B cell (primary cell): ENCODE data around the gene IL1R2. TPM values are rescaled to one million over a fixed set of nuclear protein-coding genes. Genes with fewer than 3 reads are reported as not detected.

Experiments
- ATAC-seq: fragments of 200-7000 bp; cut with Tn5 transposase; one replicate; pipeline ENCODE4 v1.10.0; 2021; ENCODE audit warnings: low read depth, mild to moderate bottlenecking, moderate number of reproducible peaks, moderate library complexity
- CTCF ChIA-PET: fragments of 350-600 bp; sonication (Branson Sonifier 250); formaldehyde crosslinking; loops from one replicate; lab custom pipeline; 2021; ENCODE audit warnings: antibody characterized with exemption, inconsistent platforms; lab: Charles Lee
- POLR2A ChIA-PET: fragments of 350-600 bp; sonication (Branson Sonifier 250); formaldehyde crosslinking; loops from one replicate; lab custom pipeline; 2021; ENCODE audit warnings: antibody characterized with exemption; lab: Charles Lee
- DNase-seq: peaks from one replicate; pipeline ENCODE4 v3.0.0; 2013
- H2AFZ ChIP-seq: 2 replicates; pipeline ENCODE4 v1.6.1; 2012; ENCODE audit warnings: mild to moderate bottlenecking, low read depth, low read length; ENCODE audit not compliant: insufficient read depth, poor library complexity, severe bottlenecking
- H3K27ac ChIP-seq, 2 donors: 1 replicate in 1 of 2; 2 replicates in 1 of 2; pipeline ENCODE4 v1.5.1; 2012 to 2013; ENCODE audit warnings: low read length in 2 of 2, mild to moderate bottlenecking in 2 of 2, moderate library complexity in 1 of 2
- H3K27me3 ChIP-seq, 4 experiments: fragments of 200-600 bp in 1 of 4; sonication (generic) in 1 of 4; replicated peaks in 1 of 4; 1 replicate in 2 of 4; 2 replicates in 2 of 4; pipeline versions ENCODE4 v1.6.1 to v1.7.0; 2013 to 2016; ENCODE audit warnings: low read length in 3 of 4, mild to moderate bottlenecking in 2 of 4, mixed read lengths in 1 of 4, moderate library complexity in 1 of 4; ENCODE audit not compliant: insufficient read depth in 4 of 4, control insufficient read depth in 3 of 4; ENCODE audit errors: control extremely low read depth in 1 of 4
- H3K36me3 ChIP-seq, 2 experiments: replicated peaks in 1 of 2; 1 replicate in 1 of 2; 2 replicates in 1 of 2; pipeline versions ENCODE4 v1.6.1 to v1.7.1; 2013; ENCODE audit warnings: low read length in 1 of 2; ENCODE audit not compliant: insufficient read depth in 2 of 2, control insufficient read depth in 1 of 2; ENCODE audit errors: control extremely low read depth in 1 of 2, extremely low read depth in 1 of 2
- H3K4me1 ChIP-seq, 2 donors: fragments of 200-600 bp in 1 of 2; sonication (generic) in 1 of 2; 1 replicate in 1 of 2; 2 replicates in 1 of 2; pipeline versions ENCODE4 v1.5.1 to v1.6.1; 2013 to 2017; ENCODE audit warnings: low read length in 2 of 2; ENCODE audit not compliant: control insufficient read depth in 2 of 2, insufficient read depth in 2 of 2
- H3K4me2 ChIP-seq: replicated peaks from 2 replicates; pipeline ENCODE3; 2012; ENCODE audit warnings: mild to moderate bottlenecking, low read depth, low read length; ENCODE audit not compliant: poor library complexity, severe bottlenecking
- H3K4me3 ChIP-seq, 5 experiments: fragments of 200-600 bp in 1 of 5; sonication (generic) in 1 of 5; 1 replicate in 3 of 5; 2 replicates in 2 of 5; pipeline versions ENCODE4 v1.5.1 to v1.7.0; 2011 to 2016; ENCODE audit warnings: low read length in 4 of 5, mild to moderate bottlenecking in 4 of 5, low read depth in 2 of 5, control low read depth in 1 of 5, moderate library complexity in 1 of 5; ENCODE audit not compliant: insufficient read depth in 1 of 5; ENCODE audit errors: control extremely low read depth in 1 of 5, extremely low read depth in 1 of 5
- H3K79me2 ChIP-seq: fragments of 200-600 bp; sonication (generic); one replicate; pipeline ENCODE4 v1.6.0; 2016; ENCODE audit warnings: low read length; ENCODE audit not compliant: control insufficient read depth, insufficient read depth
- H3K9ac ChIP-seq: fragments of 200-600 bp; sonication (generic); 2 replicates; pipeline ENCODE4 v1.6.1; 2017; ENCODE audit warnings: mild to moderate bottlenecking, low read length, moderate library complexity
- H3K9me3 ChIP-seq, 3 donors: one replicate each; pipeline versions ENCODE4 v1.6.1 to v1.7.1; 2013; ENCODE audit warnings: low read length in 2 of 3; ENCODE audit not compliant: control insufficient read depth in 2 of 3, insufficient read depth in 1 of 3; ENCODE audit errors: control extremely low read depth in 1 of 3
- H4K20me1 ChIP-seq: 2 replicates; pipeline ENCODE4 v1.6.0; 2012; ENCODE audit warnings: mild to moderate bottlenecking, low read length; ENCODE audit not compliant: insufficient read depth, control insufficient read depth, poor library complexity, severe bottlenecking
- H3K27ac Mint-ChIP-seq: one replicate; pipeline ENCODE4 v1.8.0; 2021; ENCODE audit warnings: mixed read lengths
- H3K27me3 Mint-ChIP-seq: one replicate; pipeline ENCODE4 v1.8.0; 2021; ENCODE audit warnings: mixed read lengths
- H3K4me1 Mint-ChIP-seq: one replicate; pipeline ENCODE4 v1.8.0; 2021; ENCODE audit warnings: mixed read lengths
- H3K4me3 Mint-ChIP-seq: one replicate; pipeline ENCODE4 v1.8.0; 2021; ENCODE audit warnings: mixed read lengths
- H3K9me3 Mint-ChIP-seq: one replicate; pipeline ENCODE4 v1.8.0; 2022; ENCODE audit warnings: mixed read lengths; ENCODE audit not compliant: insufficient read depth
- CTCF ChIP-seq: fragments of 200-600 bp; IDR thresholded peaks from one replicate; pipeline ENCODE4 v1.8.0; 2022; ENCODE audit warnings: antibody characterized with exemption, mild to moderate bottlenecking
- EZH2 ChIP-seq: IDR thresholded peaks from 2 replicates; pipeline ENCODE4 v1.6.1; 2012; ENCODE audit warnings: borderline replicate concordance, low read depth, mild to moderate bottlenecking, moderate library complexity, low read length; ENCODE audit not compliant: insufficient read depth, poor library complexity, severe bottlenecking
- WGBS: methylation state at CpG from one replicate; pipeline ENCODE4 v1.1.5; 2013; ENCODE audit warnings: missing lambda C conversion rate; ENCODE audit not compliant: insufficient coverage; 5-methylcytosine and 5-hydroxymethylcytosine counted together
- intact Hi-C: fragments of 100-400 bp; cut with micrococcal nuclease; formaldehyde crosslinking; loops from one replicate; pipeline ENCODE4 v1.10.0; 2022
- polyA plus RNA-seq: library from polyadenylated mRNA; depleted of rRNA; stranded (reverse); fragments of >200 nt; gene quantifications from 2 replicates; pipeline ENCODE4 v1.2.3, GENCODE V29; 2012
- total RNA-seq, 2 donors: library from RNA; stranded (reverse); fragments of 120-200 nt in 1 of 2; gene quantifications; 1 replicate in 1 of 2; 2 replicates in 1 of 2; pipeline versions ENCODE4 v1.2.3 to v1.2.4, GENCODE V29; 2013 to 2022

Gene IL1R2
- total and polyA plus RNA-seq, 2 donors (not counting 1 experiment from before 2014, with no cell fraction given), result not detected

DNA sequence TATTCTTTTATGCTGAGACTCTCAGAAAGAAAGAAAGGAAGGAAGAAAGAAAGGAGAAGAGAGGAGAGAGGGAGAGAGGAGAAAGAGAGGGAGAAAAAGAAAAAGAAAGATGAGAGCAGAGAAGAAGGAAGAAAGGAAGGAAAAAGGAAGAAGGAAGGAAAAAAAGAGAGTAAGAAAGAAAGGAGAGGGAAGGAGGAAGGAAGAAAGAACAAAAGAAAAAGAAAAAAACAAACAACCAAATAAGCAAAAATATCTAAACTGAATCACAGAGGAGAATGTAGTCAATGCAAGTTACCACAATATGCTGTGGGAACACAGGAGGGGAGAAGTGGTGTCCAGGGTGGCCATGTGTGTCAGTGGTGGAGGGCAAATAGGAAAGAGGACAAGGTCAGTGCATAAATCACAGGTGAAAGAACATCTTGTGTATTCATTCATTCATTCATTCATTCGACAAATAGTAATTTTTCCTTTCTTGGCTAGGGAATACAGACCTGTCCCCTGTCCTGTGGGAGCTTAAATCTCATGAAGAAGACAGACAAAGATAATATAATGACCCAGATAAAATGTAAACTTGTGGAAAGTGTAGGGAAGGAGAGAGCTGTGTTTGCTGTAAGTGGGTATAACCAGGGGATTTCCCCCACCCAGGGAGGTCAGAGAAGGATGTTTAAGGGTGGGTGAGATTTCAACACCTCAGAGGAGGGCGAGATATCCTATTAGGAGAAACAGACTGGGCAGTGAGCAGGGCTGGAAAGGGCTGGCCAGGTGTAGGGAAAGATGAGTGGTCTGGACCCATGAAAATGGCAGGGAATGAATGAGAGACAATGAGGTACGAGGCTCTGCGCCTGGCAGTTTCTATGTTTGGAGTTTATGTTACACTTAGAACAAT lies 50.7 kb downstream of the IL1R2 start:
- ChIA-PET POLR2A (no interaction called here), CTCF (no interaction called here)
- no peaks in the 10 kb centered on the region for H3K79me2 ChIP-seq
- TF ChIP-seq CTCF (no peak), EZH2 (no peak)
- H3K9me3 ChIP-seq, result no peaks in the 10 kb centered on the region
- Mint-ChIP-seq H3K4me3 (no peak overlapping the region), H3K27ac (no peak overlapping the region), H3K9me3 (no peaks in the 10 kb centered on the region), H3K4me1 (no peaks in the 10 kb centered on the region), H3K27me3 (peaks cover 53% of the 10 kb centered on the region)
- ATAC-seq (no peak), DNase-seq (no peak)
- intact Hi-C loops, result no loop called here
- no peaks in the 10 kb centered on the region for H4K20me1 ChIP-seq
- H3K27ac ChIP-seq, result no peak overlapping the region
- H3K27me3 ChIP-seq, result peaks cover 0 to 31% (median 7%) of the 10 kb centered on the region in 4 experiments
- no peak overlapping the region for H3K9ac ChIP-seq
- no peak overlapping the region for H2AFZ ChIP-seq
- H3K4me3 ChIP-seq, result no peak overlapping the region
- H3K4me1 ChIP-seq, result no peaks in the 10 kb centered on the region
- H3K36me3 ChIP-seq, result no peaks in the 10 kb centered on the region
- 96% methylated on average over 3 of the region's 4 CpGs for WGBS
- no peak overlapping the region for H3K4me2 ChIP-seq

DNA sequence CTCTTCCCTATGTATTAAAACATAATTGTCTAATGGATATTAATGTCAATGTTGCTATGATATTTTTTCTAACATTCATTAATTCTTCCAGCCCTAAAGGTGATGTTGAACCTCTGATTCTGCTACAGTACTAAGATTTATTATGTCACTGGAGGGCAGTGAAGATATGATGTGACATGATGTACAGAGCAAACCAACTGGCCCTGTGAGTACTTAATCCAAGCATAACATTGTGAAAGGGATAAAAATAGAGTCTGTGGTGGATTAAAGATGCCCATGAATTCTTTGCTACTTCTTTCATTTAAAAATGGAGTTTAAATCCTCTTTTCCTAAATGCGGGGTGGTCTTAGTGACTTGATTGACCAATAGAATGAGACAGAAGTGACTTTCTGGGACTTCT lies 51.8 kb downstream of the IL1R2 start:
- H3K9me3 ChIP-seq, result peaks cover 0 to 5% (median 0%) of the 10 kb centered on the region in 3 donors
- Mint-ChIP-seq H3K27me3 (peaks cover 60% of the 10 kb centered on the region), H3K9me3 (no peaks in the 10 kb centered on the region), H3K27ac (no peak overlapping the region), H3K4me1 (no peaks in the 10 kb centered on the region), H3K4me3 (no peak overlapping the region)
- H3K4me3 ChIP-seq, result no peak overlapping the region
- no CpG with 5 or more reads among the region's 1 CpG for WGBS
- H4K20me1 ChIP-seq, result no peaks in the 10 kb centered on the region
- H3K9ac ChIP-seq, result no peak overlapping the region
- ATAC-seq (no peak), DNase-seq (no peak)
- no peak overlapping the region for H2AFZ ChIP-seq
- H3K36me3 ChIP-seq, result no peaks in the 10 kb centered on the region
- no peak overlapping the region for H3K27ac ChIP-seq
- CTCF ChIA-PET, result no interaction called here
- no peak overlapping the region for H3K4me2 ChIP-seq
- intact Hi-C loops, result no loop called here
- no peaks in the 10 kb centered on the region for H3K79me2 ChIP-seq
- TF ChIP-seq CTCF, result no peak
- TF ChIP-seq EZH2, result no peak
- POLR2A ChIA-PET, result no interaction called here
- peaks cover 0 to 31% (median 8%) of the 10 kb centered on the region in 4 experiments for H3K27me3 ChIP-seq
- H3K4me1 ChIP-seq, result no peaks in the 10 kb centered on the region
